Testis (tissue), 2 donors: Measurements from ENCODE around the gene ZNF692.

Experiments
- POLR2A ChIP-seq: fragments of 450-650 bp; IDR thresholded peaks from one replicate; pipeline ENCODE4 v1.6.1; 2017; ENCODE audit warnings: antibody characterized with exemption, mild to moderate bottlenecking, moderate library complexity
- TF ChIP-seq, protein P1 (sequence below), 3 experiments: fragments of 450-650 bp in 2 of 3; fragments of 200-600 bp in 1 of 3; sonication (generic) in 1 of 3; IDR thresholded peaks; one replicate each; pipeline ENCODE4 v1.5.1; 2016 to 2019; ENCODE audit warnings: antibody characterized with exemption in 3 of 3, mild to moderate bottlenecking in 2 of 3, moderate library complexity in 1 of 3

DNA sequence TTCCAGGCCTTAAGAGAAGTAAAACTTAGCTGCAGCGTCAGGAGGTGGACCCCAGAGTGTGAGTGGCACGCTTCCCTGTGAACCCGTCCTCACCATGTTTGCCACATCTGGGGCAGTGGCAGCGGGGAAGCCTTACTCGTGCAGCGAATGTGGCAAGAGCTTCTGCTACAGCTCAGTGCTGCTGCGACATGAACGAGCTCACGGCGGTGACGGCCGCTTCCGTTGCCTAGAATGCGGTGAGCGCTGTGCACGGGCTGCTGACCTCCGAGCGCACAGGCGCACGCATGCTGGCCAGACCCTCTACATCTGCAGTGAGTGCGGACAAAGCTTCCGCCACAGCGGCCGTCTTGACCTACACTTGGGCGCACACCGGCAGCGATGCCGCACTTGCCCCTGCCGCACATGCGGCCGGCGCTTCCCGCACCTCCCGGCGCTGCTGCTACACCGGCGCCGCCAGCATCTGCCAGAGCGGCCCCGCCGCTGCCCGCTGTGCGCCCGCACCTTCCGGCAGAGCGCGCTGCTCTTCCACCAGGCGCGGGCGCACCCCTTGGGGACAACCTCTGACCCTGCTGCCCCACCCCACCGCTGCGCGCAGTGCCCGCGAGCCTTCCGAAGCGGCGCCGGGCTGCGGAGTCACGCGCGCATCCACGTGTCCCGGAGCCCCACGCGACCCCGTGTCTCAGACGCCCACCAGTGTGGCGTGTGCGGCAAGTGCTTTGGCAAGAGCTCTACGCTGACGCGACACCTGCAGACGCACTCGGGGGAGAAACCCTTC is 11.5 kb downstream of the ZNF692 start:
- TF ChIP-seq, protein P1, sequence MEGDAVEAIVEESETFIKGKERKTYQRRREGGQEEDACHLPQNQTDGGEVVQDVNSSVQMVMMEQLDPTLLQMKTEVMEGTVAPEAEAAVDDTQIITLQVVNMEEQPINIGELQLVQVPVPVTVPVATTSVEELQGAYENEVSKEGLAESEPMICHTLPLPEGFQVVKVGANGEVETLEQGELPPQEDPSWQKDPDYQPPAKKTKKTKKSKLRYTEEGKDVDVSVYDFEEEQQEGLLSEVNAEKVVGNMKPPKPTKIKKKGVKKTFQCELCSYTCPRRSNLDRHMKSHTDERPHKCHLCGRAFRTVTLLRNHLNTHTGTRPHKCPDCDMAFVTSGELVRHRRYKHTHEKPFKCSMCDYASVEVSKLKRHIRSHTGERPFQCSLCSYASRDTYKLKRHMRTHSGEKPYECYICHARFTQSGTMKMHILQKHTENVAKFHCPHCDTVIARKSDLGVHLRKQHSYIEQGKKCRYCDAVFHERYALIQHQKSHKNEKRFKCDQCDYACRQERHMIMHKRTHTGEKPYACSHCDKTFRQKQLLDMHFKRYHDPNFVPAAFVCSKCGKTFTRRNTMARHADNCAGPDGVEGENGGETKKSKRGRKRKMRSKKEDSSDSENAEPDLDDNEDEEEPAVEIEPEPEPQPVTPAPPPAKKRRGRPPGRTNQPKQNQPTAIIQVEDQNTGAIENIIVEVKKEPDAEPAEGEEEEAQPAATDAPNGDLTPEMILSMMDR (IDR thresholded peaks at IDR 0.05) = no peak
- TF ChIP-seq POLR2A = no peak
